ENCODE results near the gene GPATCH4.
"Not testable (repeated sequence)": the region's sequence is repeated elsewhere in the genome, so short reads cannot be mapped to it uniquely, and the experiment has no call there.

Gene GPATCH4

DNA sequence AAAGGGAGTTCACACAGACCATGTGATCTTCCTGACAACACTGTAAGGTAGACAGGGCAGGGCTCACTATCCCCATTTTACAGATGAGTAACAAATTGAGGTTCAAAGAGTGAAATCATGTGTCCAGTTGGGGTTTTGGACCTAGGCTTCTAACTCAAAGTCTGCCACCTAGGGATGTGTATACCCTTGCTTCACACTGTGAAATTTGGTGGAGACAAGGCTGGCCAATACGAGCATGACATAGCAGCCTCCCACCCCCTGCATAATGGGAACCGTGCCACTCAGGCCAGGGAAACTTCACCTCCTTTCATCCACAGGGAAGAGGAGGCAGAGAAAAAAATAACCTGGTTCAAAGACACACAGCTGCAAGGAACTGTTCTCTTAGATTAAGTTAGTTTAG, 35.8 kb downstream of the GPATCH4 start:
- no peak overlapping the region for H3K4me3 ChIP-seq (ENCODE audit: low read length in 2 of 2)
- no peaks in the 10 kb centered on the region for H3K9me3 ChIP-seq (ENCODE audit: control insufficient read depth in 2 of 2, low read length in 2 of 2)
- H3K9ac ChIP-seq (ENCODE audit: low read depth in 1 of 2, low read length in 2 of 2): no peak overlapping the region
- no peaks in the 10 kb centered on the region for H3K4me1 ChIP-seq (ENCODE audit: control insufficient read depth in 2 of 2, insufficient read depth in 2 of 2, low read length in 2 of 2)
- H3K36me3 ChIP-seq (ENCODE audit: control insufficient read depth in 2 of 2, insufficient read depth in 2 of 2, low read length in 2 of 2): peaks cover 0 to 3% of the 10 kb centered on the region in 2 donors
- H3K27me3 ChIP-seq (ENCODE audit: control insufficient read depth in 2 of 2, insufficient read depth in 2 of 2, low read length in 2 of 2): no peaks in the 10 kb centered on the region
- no peak overlapping the region for H3K27ac ChIP-seq (ENCODE audit: low read depth in 2 of 2, low read length in 2 of 2)

DNA sequence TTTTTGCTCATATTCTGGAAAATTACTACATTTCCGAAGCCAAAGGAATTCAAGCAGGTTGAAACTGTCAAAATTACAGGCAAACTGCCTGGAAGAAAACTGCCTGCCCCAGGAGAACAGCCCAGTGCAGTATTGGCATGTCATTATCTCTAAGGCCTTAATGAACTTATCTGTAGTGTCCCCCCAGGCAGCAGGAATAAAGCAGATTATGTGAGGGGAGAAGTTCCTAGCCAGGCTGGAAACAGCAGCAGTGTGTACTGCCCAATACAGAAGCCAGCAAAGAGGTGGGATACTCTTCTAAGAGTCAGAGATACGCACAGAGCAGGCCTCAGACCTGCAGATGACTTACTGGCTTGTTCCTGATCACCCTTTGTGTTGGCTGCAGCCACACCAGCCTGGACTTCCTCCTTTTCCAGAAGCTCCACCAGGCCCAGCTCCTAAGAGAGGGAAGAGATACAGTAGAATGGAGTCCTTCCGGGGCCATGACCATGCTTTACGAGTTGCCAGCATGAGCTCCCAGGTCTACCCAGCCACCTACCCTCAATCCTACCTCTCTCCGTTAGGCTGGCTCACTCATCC, 40.6 kb downstream of the GPATCH4 start:
- H3K4me1 ChIP-seq (ENCODE audit: control insufficient read depth in 2 of 2, insufficient read depth in 2 of 2, low read length in 2 of 2): no peaks in the 10 kb centered on the region
- no peaks in the 10 kb centered on the region for H3K27me3 ChIP-seq (ENCODE audit: control insufficient read depth in 2 of 2, insufficient read depth in 2 of 2, low read length in 2 of 2)
- H3K36me3 ChIP-seq (ENCODE audit: control insufficient read depth in 2 of 2, insufficient read depth in 2 of 2, low read length in 2 of 2): peaks cover 0 to 3% of the 10 kb centered on the region in 2 donors
- no peak overlapping the region for H3K4me3 ChIP-seq (ENCODE audit: low read length in 2 of 2)
- H3K27ac ChIP-seq (ENCODE audit: low read depth in 2 of 2, low read length in 2 of 2): no peak overlapping the region
- no peaks in the 10 kb centered on the region for H3K9me3 ChIP-seq (ENCODE audit: control insufficient read depth in 2 of 2, low read length in 2 of 2)
- no peak overlapping the region for H3K9ac ChIP-seq (ENCODE audit: low read depth in 1 of 2, low read length in 2 of 2)

DNA sequence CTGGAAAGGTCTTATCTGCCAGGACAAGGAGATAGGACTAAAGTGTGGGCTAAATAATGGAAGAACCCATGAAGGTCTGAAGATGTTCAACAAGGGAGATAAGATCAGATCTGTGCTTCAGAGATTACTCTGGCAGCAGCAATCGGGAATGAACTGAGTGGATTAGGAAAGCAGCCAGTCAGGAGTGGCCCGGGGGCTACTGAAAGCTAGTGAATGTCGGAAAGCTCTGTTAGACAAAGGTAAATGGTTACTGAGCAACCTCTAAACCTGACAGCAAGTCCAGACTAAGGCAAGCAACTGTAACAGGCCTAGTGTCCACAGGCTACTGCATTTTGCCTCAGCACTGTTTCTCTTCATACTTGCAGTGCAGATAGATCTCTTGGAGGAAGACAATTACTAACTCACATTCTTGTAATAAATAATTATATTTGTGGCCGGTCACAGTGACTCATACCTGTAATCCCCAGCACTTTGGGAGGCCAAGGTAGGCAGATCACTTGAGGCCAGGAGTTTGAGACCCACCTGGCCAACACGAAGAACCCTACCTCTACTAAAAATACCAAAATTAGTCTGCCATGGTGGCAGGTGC, 41.4 kb downstream of the GPATCH4 start:
- Histone ChIP-seq H3K27ac (ENCODE audit: low read depth in 2 of 2, low read length in 2 of 2) (no peak overlapping the region), H3K4me1 (ENCODE audit: control insufficient read depth in 2 of 2, insufficient read depth in 2 of 2, low read length in 2 of 2) (no peaks in the 10 kb centered on the region), H3K4me3 (ENCODE audit: low read length in 2 of 2) (no peak overlapping the region), H3K9me3 (ENCODE audit: control insufficient read depth in 2 of 2, low read length in 2 of 2) (no peaks in the 10 kb centered on the region), H3K27me3 (ENCODE audit: control insufficient read depth in 2 of 2, insufficient read depth in 2 of 2, low read length in 2 of 2) (no peaks in the 10 kb centered on the region), H3K36me3 (ENCODE audit: control insufficient read depth in 2 of 2, insufficient read depth in 2 of 2, low read length in 2 of 2) (peaks cover 0 to 3% of the 10 kb centered on the region in 2 donors), H3K9ac (ENCODE audit: low read depth in 1 of 2, low read length in 2 of 2) (no peak overlapping the region)

DNA sequence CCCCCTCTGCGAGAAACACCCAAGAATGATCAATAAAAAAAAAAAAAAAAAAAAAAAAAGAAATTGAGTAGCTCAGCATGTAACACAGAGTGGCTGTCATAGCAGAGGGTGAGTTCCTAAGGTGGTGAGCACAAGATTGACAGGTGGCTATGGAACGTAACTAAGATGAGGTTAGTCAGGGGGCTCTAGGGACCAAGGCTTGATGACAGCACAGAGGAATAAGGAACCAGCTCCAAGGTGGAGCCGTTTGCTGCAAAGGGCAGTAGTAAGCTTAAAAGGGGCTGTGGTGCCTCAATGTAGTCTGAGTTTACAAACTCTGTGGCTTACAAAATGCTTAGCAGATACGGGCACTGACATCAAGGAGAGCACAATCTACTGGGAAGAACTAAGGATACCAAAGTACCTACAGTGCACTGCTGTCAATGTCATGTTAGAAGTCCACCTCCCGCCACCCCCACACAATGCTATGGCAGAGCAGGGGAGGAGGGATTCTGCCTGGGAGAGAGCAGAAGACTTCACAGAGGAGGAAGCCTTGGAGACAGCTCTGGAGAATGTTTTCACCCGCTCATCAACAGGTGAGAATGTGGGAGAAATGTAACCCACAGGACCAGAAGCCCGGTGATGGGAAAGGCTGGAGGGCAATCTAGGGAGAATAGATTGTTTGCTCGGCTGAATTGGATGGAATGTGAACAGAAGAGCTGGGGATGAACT, 42.0 kb downstream of the GPATCH4 start:
- Histone ChIP-seq H3K4me3 (ENCODE audit: low read length in 2 of 2) (no peak overlapping the region), H3K27ac (ENCODE audit: low read depth in 2 of 2, low read length in 2 of 2) (no peak overlapping the region), H3K27me3 (ENCODE audit: control insufficient read depth in 2 of 2, insufficient read depth in 2 of 2, low read length in 2 of 2) (no peaks in the 10 kb centered on the region), H3K4me1 (ENCODE audit: control insufficient read depth in 2 of 2, insufficient read depth in 2 of 2, low read length in 2 of 2) (no peaks in the 10 kb centered on the region), H3K9ac (ENCODE audit: low read depth in 1 of 2, low read length in 2 of 2) (no peak overlapping the region), H3K9me3 (ENCODE audit: control insufficient read depth in 2 of 2, low read length in 2 of 2) (no peaks in the 10 kb centered on the region), H3K36me3 (ENCODE audit: control insufficient read depth in 2 of 2, insufficient read depth in 2 of 2, low read length in 2 of 2) (peaks cover 0 to 3% of the 10 kb centered on the region in 2 donors)

DNA sequence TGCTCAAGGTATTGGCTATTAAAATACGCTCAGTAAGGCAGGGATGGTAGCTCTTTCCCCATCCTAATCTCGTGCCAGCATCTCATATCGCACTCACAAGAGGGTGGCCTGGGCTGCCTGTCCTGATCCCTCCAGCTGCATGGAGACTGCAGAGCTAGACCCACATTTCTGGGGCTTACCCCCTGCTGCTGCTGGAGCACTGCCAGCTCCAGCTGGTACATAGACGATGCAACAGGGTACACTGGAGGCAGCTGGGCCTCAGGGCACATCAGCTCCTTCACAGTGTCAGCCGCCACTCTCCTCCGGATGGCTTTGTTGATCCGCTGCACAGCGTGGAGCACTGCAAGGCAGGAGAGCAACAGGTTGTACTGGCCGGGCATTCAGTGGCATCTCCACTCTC, 44.9 kb downstream of the GPATCH4 start:
- Histone ChIP-seq H3K27me3 (ENCODE audit: control insufficient read depth in 2 of 2, insufficient read depth in 2 of 2, low read length in 2 of 2) (no peaks in the 10 kb centered on the region), H3K36me3 (ENCODE audit: control insufficient read depth in 2 of 2, insufficient read depth in 2 of 2, low read length in 2 of 2) (peaks cover 0 to 3% of the 10 kb centered on the region in 2 donors), H3K9me3 (ENCODE audit: control insufficient read depth in 2 of 2, low read length in 2 of 2) (no peaks in the 10 kb centered on the region), H3K9ac (ENCODE audit: low read depth in 1 of 2, low read length in 2 of 2) (no peak overlapping the region), H3K4me3 (ENCODE audit: low read length in 2 of 2) (no peak overlapping the region), H3K4me1 (ENCODE audit: control insufficient read depth in 2 of 2, insufficient read depth in 2 of 2, low read length in 2 of 2) (no peaks in the 10 kb centered on the region), H3K27ac (ENCODE audit: low read depth in 2 of 2, low read length in 2 of 2) (no peak overlapping the region)

DNA sequence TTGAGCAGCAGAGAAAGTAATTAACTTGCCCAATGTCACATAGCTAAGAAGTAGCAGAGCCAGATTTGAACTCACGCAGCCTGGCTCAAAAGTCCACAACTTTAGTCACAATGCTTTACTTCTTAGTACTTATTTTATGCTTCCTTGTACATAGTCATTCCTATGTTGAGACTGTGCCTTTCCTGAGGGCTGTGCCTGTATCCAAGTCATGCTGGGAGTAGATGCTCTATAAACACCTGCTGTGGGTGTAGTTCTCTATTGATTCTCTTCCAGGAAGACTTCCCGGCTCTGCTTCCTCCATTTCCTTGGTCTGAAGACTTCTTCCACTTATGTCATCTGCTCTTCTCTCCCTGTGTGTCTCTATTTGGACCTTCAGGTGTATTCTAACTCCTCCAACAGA, 45.6 kb downstream of the GPATCH4 start:
- Histone ChIP-seq H3K27ac (ENCODE audit: low read depth in 2 of 2, low read length in 2 of 2) (no peak overlapping the region), H3K9ac (ENCODE audit: low read depth in 1 of 2, low read length in 2 of 2) (no peak overlapping the region), H3K9me3 (ENCODE audit: control insufficient read depth in 2 of 2, low read length in 2 of 2) (no peaks in the 10 kb centered on the region), H3K36me3 (ENCODE audit: control insufficient read depth in 2 of 2, insufficient read depth in 2 of 2, low read length in 2 of 2) (peaks cover 0 to 3% of the 10 kb centered on the region in 2 donors), H3K4me3 (ENCODE audit: low read length in 2 of 2) (no peak overlapping the region), H3K27me3 (ENCODE audit: control insufficient read depth in 2 of 2, insufficient read depth in 2 of 2, low read length in 2 of 2) (no peaks in the 10 kb centered on the region), H3K4me1 (ENCODE audit: control insufficient read depth in 2 of 2, insufficient read depth in 2 of 2, low read length in 2 of 2) (no peaks in the 10 kb centered on the region)

DNA sequence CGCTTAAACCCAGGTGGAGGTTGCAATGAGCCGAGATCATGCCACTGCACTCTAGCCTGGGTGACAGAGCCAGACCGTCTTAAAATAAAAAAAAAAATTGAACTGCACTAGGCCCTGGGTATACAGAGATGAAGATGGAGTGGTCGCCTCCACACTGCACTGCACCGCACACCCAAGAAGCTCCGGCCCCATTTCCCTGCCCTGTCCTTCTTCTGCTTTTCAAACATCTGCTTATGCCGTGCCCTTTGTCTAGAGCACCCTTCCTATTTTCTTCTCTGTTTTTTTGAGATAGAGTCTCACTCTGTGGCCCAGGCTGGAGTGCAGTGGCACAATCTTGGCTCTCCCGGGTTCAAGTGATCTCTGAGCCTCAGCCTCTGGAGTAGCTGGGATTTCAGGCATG, 46.3 kb downstream of the GPATCH4 start:
- no peaks in the 10 kb centered on the region for H3K9me3 ChIP-seq (ENCODE audit: control insufficient read depth in 2 of 2, low read length in 2 of 2)
- H3K9ac ChIP-seq (ENCODE audit: low read depth in 1 of 2, low read length in 2 of 2): no peak overlapping the region
- no peaks in the 10 kb centered on the region for H3K4me1 ChIP-seq (ENCODE audit: control insufficient read depth in 2 of 2, insufficient read depth in 2 of 2, low read length in 2 of 2)
- no peak overlapping the region for H3K4me3 ChIP-seq (ENCODE audit: low read length in 2 of 2)
- no peaks in the 10 kb centered on the region for H3K27me3 ChIP-seq (ENCODE audit: control insufficient read depth in 2 of 2, insufficient read depth in 2 of 2, low read length in 2 of 2)
- no peak overlapping the region for H3K27ac ChIP-seq (ENCODE audit: low read depth in 2 of 2, low read length in 2 of 2)
- H3K36me3 ChIP-seq (ENCODE audit: control insufficient read depth in 2 of 2, insufficient read depth in 2 of 2, low read length in 2 of 2): peaks cover 0 to 3% of the 10 kb centered on the region in 2 donors

DNA sequence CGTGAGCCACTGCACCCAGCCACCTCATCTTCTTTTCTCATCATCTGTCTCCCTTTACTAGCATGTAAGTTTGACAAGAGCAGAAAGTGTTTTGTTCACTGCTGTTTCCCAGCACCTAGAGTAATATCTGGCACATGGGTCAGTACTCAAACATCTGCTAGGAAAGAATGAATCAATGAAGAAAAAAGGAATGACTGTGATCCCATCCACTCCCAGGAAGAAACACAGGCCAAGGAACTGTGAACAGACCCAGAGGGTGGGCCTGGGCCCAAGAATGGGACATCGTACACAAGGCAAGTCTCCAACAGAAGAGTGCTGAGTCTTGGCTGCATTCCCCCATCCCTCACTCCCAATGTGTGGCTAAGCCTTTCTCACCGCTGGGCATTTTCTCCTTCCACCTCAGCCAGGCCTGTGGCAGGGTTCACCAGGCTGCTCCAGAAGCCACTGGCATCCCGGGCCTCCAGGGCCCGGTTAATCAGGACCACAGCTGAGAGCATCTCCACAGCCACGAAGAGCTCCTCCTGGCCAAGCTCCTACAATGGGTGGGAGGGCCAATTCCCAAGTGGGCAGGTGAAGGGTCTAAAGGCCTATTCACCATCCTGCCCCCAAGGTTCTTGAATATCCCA, 47.3 kb downstream of the GPATCH4 start:
- Histone ChIP-seq H3K9me3 (ENCODE audit: control insufficient read depth in 2 of 2, low read length in 2 of 2) (no peaks in the 10 kb centered on the region), H3K27ac (ENCODE audit: low read depth in 2 of 2, low read length in 2 of 2) (no peak overlapping the region), H3K27me3 (ENCODE audit: control insufficient read depth in 2 of 2, insufficient read depth in 2 of 2, low read length in 2 of 2) (no peaks in the 10 kb centered on the region), H3K9ac (ENCODE audit: low read depth in 1 of 2, low read length in 2 of 2) (no peak overlapping the region), H3K4me3 (ENCODE audit: low read length in 2 of 2) (no peak overlapping the region), H3K4me1 (ENCODE audit: control insufficient read depth in 2 of 2, insufficient read depth in 2 of 2, low read length in 2 of 2) (no peaks in the 10 kb centered on the region), H3K36me3 (ENCODE audit: control insufficient read depth in 2 of 2, insufficient read depth in 2 of 2, low read length in 2 of 2) (peaks cover 0 to 3% of the 10 kb centered on the region in 2 donors)

DNA sequence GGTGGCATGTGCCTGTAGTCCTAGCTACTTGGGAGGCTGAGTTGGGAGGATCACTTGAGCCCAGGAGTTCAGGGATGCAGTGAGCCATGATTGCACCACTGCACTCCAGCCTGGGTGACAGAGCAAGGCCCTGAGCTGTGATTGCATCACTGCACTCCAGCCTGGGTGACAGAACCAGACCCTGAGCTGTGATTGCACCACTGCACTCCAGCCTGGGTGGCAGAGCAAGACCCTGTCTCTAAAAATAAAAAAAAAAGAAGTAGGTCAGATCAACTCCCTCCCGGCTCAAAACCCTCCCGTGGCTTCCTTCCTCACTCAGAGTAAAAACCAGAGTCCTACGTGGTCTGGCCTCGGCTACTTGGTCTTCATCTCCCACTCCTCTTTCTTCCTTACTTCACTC, 48.3 kb downstream of the GPATCH4 start:
- not testable (repeated sequence) for H3K9ac ChIP-seq (ENCODE audit: low read depth in 1 of 2, low read length in 2 of 2); H3K9me3 ChIP-seq (ENCODE audit: control insufficient read depth in 2 of 2, low read length in 2 of 2); H3K27ac ChIP-seq (ENCODE audit: low read depth in 2 of 2, low read length in 2 of 2); H3K27me3 ChIP-seq (ENCODE audit: control insufficient read depth in 2 of 2, insufficient read depth in 2 of 2, low read length in 2 of 2); H3K4me1 ChIP-seq (ENCODE audit: control insufficient read depth in 2 of 2, insufficient read depth in 2 of 2, low read length in 2 of 2); H3K36me3 ChIP-seq (ENCODE audit: control insufficient read depth in 2 of 2, insufficient read depth in 2 of 2, low read length in 2 of 2); H3K4me3 ChIP-seq (ENCODE audit: low read length in 2 of 2)

DNA sequence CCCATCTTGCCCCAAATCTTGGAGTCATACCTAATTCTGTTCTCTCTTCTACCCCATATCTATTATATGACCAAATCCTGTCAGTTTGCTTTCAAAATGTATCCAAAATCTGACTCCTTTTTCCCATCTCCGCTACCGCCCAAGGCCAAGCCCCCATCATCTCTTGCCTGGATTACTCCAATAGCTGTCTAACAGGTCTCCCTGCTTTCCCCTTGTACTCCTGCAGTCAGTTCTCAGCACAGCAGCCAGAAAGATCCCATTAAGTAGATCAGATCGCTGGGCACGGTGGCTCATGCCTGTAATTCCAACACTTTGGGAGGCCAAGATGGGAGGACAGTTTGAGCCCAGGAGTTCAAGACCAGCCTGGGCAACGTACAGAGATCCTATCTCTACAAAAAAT, 48.8 kb downstream of the GPATCH4 start:
- H3K4me3 ChIP-seq (ENCODE audit: low read length in 2 of 2): no peak overlapping the region
- no peak overlapping the region for H3K9ac ChIP-seq (ENCODE audit: low read depth in 1 of 2, low read length in 2 of 2)
- no peaks in the 10 kb centered on the region for H3K9me3 ChIP-seq (ENCODE audit: control insufficient read depth in 2 of 2, low read length in 2 of 2)
- H3K27me3 ChIP-seq (ENCODE audit: control insufficient read depth in 2 of 2, insufficient read depth in 2 of 2, low read length in 2 of 2): no peaks in the 10 kb centered on the region
- no peaks in the 10 kb centered on the region for H3K4me1 ChIP-seq (ENCODE audit: control insufficient read depth in 2 of 2, insufficient read depth in 2 of 2, low read length in 2 of 2)
- H3K27ac ChIP-seq (ENCODE audit: low read depth in 2 of 2, low read length in 2 of 2): no peak overlapping the region
- peaks cover 0 to 3% of the 10 kb centered on the region in 2 donors for H3K36me3 ChIP-seq (ENCODE audit: control insufficient read depth in 2 of 2, insufficient read depth in 2 of 2, low read length in 2 of 2)
